GM18873 (cell line): ENCODE data around the gene CPN1.

ENCODE experiments used
- ATAC-seq: cut with Tn5 transposase; IDR thresholded peaks from one replicate; pipeline ENCODE4 v1.9.1; 2021; ENCODE audit warnings: mild to moderate bottlenecking, moderate library complexity, moderate number of reproducible peaks; ENCODE audit not compliant: unreplicated experiment, low FRiP score

The CPN1 gene

GRCh38 chr10:100000109-100000644, 81.5 kb downstream of the CPN1 start:
- no peak for ATAC-seq

- ATAC-seq, result no peak
Observed at GRCh38 chr10:99999319-100000108, 82.2 kb downstream of the CPN1 start.

DNA sequence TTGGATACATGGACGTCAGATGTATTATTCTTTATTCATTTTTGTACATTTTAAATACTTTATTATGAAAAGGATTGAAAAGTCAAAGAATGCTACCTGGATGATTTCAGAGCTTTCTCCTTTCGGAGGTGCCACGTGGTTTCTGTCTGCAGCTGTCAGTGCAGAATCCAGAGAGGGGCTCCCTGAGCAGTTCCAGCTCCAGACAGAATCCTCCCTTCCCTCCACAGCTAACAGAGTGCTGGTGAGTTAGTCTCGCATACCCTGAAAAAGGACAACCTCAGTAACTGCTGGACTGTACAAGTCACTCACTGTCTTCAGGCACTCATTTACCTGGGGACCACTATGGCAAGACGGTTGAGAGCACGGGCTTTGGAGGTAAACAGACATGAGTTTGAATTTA, 82.8 kb downstream of the CPN1 start:
- ATAC-seq, result no peak

DNA sequence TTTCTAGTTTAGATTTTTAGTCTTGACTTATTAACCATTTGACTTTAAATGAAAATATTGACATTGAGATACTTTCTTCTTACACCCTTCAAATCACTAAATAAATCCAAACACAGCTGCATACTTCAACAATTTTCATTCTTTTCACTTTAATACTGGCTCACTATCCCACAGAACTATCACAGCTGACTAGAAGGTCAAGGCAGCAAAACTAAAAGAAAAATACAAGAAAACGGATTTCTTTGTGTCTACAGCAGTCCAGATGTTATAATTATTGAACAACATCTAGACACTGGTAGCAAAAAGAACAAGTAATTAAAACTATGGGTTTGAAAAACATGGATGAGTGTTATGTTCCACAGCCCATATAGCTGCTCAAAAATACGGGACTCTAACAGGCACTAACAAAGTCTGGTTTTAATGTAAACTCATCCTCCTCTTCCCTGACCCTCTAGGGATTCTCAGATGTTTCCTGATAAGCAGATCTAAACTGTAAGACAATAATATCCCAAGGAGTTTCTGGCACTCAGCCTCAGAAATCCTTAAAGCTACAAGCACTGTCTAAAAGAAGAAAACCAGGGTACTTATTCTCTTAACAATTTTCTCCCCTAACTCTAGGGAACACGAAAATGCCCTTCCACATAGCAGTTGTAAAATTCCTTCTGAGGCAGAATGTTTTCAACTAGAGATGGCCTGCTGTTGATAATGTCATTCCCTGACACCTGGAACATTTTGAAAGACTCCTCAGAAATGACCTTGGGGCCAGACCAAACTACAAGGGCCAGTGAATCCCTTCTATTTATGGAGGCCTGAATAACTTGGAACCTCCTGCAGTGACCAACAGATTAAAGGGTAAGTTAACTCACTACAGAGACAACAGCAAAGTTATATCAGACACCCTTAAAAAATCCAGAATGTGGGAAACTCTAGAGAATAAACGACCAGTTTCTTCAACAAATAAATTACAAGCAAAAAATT, 84.7 kb downstream of the CPN1 start:
- no peak for ATAC-seq

DNA sequence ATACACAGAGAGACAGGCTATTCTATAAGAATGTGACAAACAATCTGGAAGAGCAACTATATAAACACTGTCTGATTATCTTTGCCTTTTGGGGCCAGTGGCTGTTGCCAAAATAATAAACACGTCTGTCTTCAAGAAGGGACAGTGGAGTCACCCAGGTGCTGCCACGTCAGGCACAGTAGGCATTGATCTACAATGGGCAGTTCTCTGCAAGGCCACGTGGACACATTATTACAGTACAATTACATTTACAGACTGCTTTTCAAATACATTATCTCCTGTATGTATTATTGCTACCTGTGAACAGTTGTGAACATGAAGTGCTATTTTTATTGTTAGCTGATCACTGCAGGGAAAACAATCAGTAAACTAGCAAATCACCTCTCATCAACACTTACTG, 86.0 kb downstream of the CPN1 start:
- ATAC-seq, result no peak

GRCh38 chr10:99995269-99995668, 86.4 kb downstream of the CPN1 start:
- no peak for ATAC-seq

GRCh38 chr10:99994801-99995200, 86.9 kb downstream of the CPN1 start:
- no peak for ATAC-seq

DNA sequence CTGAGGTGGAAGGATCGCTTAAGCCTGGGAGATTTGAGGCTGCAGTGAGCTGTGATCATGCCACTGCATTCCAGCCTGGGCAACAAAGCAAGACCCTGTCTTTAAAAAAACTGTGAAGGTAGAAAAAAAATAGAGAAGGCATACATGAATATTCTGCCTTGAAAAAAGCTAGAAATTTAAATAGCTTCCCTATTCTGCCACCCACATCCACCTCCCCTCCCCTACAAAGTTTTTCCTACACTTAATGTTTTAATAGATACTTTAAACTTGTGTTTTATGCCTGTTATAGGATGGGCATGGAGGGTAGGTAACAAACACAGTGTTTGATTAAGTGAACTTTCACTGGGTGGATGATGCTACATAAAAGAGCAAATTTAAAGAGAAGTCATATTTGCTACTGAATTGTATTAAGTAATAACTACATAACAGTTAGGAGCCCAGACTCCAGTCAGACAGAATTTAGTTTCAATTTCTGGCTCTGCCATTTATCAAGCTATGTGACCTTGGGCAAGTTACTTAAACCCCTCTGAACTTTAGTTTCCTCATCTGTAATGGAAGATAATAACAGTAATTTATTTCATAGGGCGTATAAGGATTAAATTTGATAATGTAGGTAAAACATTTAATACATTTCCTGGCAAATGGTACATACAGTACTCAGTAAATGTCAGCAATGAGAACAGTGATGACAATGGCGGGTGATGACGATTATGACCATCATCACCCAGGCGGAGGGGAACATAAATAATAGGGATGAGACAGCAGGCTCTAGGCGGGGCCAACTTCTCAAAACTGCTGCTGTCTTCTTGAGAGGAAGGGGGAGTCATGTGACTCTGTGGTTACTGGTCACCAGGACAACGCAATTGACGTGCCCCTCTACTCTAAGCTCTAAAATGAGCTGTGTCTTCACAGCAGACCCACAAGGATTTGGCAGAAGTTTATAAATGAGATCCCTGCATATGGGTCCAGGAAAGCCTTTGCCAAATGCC, 87.7 kb downstream of the CPN1 start:
- no peak for ATAC-seq
